Endothelial cell of umbilical vein (primary cell): ENCODE results near the gene SLC6A6.

ENCODE experiments used
- EZH2 ChIP-seq: IDR thresholded peaks from 2 replicates; pipeline ENCODE4 v1.6.1; 2012; ENCODE audit warnings: borderline replicate concordance, low read depth, mild to moderate bottlenecking, moderate library complexity, low read length, inconsistent platforms; ENCODE audit not compliant: severe bottlenecking
- POLR2A ChIP-seq: IDR thresholded peaks from 2 replicates; pipeline ENCODE4 v1.6.1; 2012; ENCODE audit warnings: low read depth, mild to moderate bottlenecking, control low read depth, low read length
- TF ChIP-seq, protein P1 (sequence below), 2 donors: IDR thresholded peaks; 1 replicate in 1 of 2; 2 replicates in 1 of 2; pipeline ENCODE4 v1.5.1; 2011; ENCODE audit warnings: low read length in 2 of 2, mild to moderate bottlenecking in 2 of 2, moderate library complexity in 2 of 2, control low read depth in 1 of 2, inconsistent platforms in 1 of 2, low read depth in 1 of 2; ENCODE audit not compliant: insufficient read depth in 1 of 2; ENCODE audit errors: extremely low read depth in 1 of 2

GRCh38 chr3:14535616-14536015 lies 133.2 kb downstream of the SLC6A6 start:
- TF ChIP-seq EZH2 (no peak), POLR2A (no peak)
- TF ChIP-seq, protein P1, sequence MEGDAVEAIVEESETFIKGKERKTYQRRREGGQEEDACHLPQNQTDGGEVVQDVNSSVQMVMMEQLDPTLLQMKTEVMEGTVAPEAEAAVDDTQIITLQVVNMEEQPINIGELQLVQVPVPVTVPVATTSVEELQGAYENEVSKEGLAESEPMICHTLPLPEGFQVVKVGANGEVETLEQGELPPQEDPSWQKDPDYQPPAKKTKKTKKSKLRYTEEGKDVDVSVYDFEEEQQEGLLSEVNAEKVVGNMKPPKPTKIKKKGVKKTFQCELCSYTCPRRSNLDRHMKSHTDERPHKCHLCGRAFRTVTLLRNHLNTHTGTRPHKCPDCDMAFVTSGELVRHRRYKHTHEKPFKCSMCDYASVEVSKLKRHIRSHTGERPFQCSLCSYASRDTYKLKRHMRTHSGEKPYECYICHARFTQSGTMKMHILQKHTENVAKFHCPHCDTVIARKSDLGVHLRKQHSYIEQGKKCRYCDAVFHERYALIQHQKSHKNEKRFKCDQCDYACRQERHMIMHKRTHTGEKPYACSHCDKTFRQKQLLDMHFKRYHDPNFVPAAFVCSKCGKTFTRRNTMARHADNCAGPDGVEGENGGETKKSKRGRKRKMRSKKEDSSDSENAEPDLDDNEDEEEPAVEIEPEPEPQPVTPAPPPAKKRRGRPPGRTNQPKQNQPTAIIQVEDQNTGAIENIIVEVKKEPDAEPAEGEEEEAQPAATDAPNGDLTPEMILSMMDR (IDR thresholded peaks at IDR 0.05; ENCODE audit: extremely low read depth in 1 of 2, insufficient read depth in 1 of 2, low read depth in 1 of 2, low read length in 2 of 2) = no peak
